IMR-90 (cell line): ENCODE results near the gene AGTPBP1. TPM values are rescaled to one million over a fixed set of nuclear protein-coding genes. Genes with fewer than 3 reads are reported as not detected.

Source experiments
- ATAC-seq: fragments of 200-7000 bp; cut with Tn5 transposase; 2 replicates; pipeline ENCODE4 v1.9.1; 2020; ENCODE audit warnings: low read depth, mild to moderate bottlenecking, moderate library complexity
- BruUV-seq: library from RNA; stranded (reverse); fragments of 400-500 nt; replicated peaks from 2 replicates; lab custom pipeline; 2021; lab: Mats Ljungman, UMichigan
- CTCF ChIA-PET: fragments of 300-600 bp; formaldehyde crosslinking; extraction: SDS; loops from one replicate; lab custom pipeline; 2021; ENCODE audit warnings: antibody characterized with exemption; lab: Yijun Ruan, JAX
- POLR2A ChIA-PET: fragments of 300-600 bp; sonication (Branson Sonifier 250); formaldehyde crosslinking; loops from one replicate; lab custom pipeline; 2022; ENCODE audit warnings: antibody characterized with exemption; ENCODE audit not compliant: unreplicated experiment; lab: Charles Lee
- DNase-seq: peaks from one replicate; pipeline ENCODE4 v3.0.0; 2013
- H2AFZ ChIP-seq: replicated peaks from 2 replicates; pipeline ENCODE3; 2013; ENCODE audit warnings: low read length, mild to moderate bottlenecking; ENCODE audit not compliant: poor library complexity
- H2AK5ac ChIP-seq: 2 replicates; pipeline ENCODE4 v1.6.1; 2013; ENCODE audit warnings: low read depth, low read length, inconsistent platforms
- H2AK9ac ChIP-seq: replicated peaks from 2 replicates; pipeline ENCODE3; 2013; ENCODE audit warnings: mild to moderate bottlenecking, low read depth, low read length, moderate library complexity; ENCODE audit not compliant: poor library complexity
- H2BK120ac ChIP-seq: 2 replicates; pipeline ENCODE4 v1.6.1; 2013; ENCODE audit warnings: low read depth, low read length, inconsistent platforms
- H2BK15ac ChIP-seq: 3 replicates; pipeline ENCODE4 v1.6.1; 2013; ENCODE audit warnings: low read depth, low read length, inconsistent platforms
- H2BK20ac ChIP-seq: 2 replicates; pipeline ENCODE4 v1.6.1; 2013; ENCODE audit warnings: low read depth, mild to moderate bottlenecking, inconsistent platforms, low read length, moderate library complexity
- H2BK5ac ChIP-seq: 2 replicates; pipeline ENCODE4 v1.6.1; 2013; ENCODE audit warnings: mild to moderate bottlenecking, low read depth, low read length, inconsistent platforms; ENCODE audit not compliant: poor library complexity, severe bottlenecking
- H3K14ac ChIP-seq: replicated peaks from 2 replicates; pipeline ENCODE4 v1.6.1; 2013; ENCODE audit warnings: low read depth, low read length, inconsistent platforms
- H3K18ac ChIP-seq: 2 replicates; pipeline ENCODE4 v1.6.1; 2013; ENCODE audit warnings: low read depth, low read length, control low read depth
- H3K23ac ChIP-seq: 2 replicates; pipeline ENCODE4 v1.6.1; 2013; ENCODE audit warnings: low read depth, low read length, inconsistent platforms
- H3K27ac ChIP-seq: 2 replicates; pipeline ENCODE4 v1.5.1; 2013; ENCODE audit warnings: mild to moderate bottlenecking, control low read depth, low read length; ENCODE audit not compliant: insufficient read depth
- H3K27me3 ChIP-seq: 2 replicates; pipeline ENCODE4 v1.6.1; 2013; ENCODE audit warnings: low read length; ENCODE audit not compliant: control insufficient read depth, insufficient read depth
- H3K36me3 ChIP-seq: 2 replicates; pipeline ENCODE4 v1.6.1; 2013; ENCODE audit warnings: low read length, mixed read lengths; ENCODE audit not compliant: control insufficient read depth, insufficient read depth
- H3K4ac ChIP-seq: 2 replicates; pipeline ENCODE4 v1.6.1; 2013; ENCODE audit warnings: low read depth, low read length, inconsistent platforms
- H3K4me1 ChIP-seq: 2 replicates; pipeline ENCODE4 v1.6.1; 2013; ENCODE audit warnings: low read length, mixed read lengths; ENCODE audit not compliant: control insufficient read depth, insufficient read depth
- H3K4me2 ChIP-seq: 2 replicates; pipeline ENCODE4 v1.6.1; 2013; ENCODE audit warnings: low read depth, mild to moderate bottlenecking, control low read depth, low read length, moderate library complexity
- H3K4me3 ChIP-seq: 2 replicates; pipeline ENCODE4 v1.5.1; 2013; ENCODE audit warnings: low read depth, mild to moderate bottlenecking, control low read depth, low read length, moderate library complexity; ENCODE audit not compliant: insufficient read depth
- H3K56ac ChIP-seq: 2 replicates; pipeline ENCODE4 v1.6.1; 2013; ENCODE audit warnings: low read length, inconsistent platforms; ENCODE audit not compliant: insufficient read depth; ENCODE audit errors: extremely low read depth
- H3K79me1 ChIP-seq, 2 experiments: 2 replicates each; pipeline ENCODE4 v1.6.1; 2013; ENCODE audit warnings: low read length in 2 of 2, inconsistent platforms in 1 of 2, low read depth in 1 of 2
- H3K9ac ChIP-seq: 2 replicates; pipeline ENCODE4 v1.6.1; 2013; ENCODE audit warnings: low read depth, low read length, control low read depth
- H3K9me1 ChIP-seq: 2 replicates; pipeline ENCODE4 v1.6.1; 2013; ENCODE audit warnings: low read length, inconsistent platforms; ENCODE audit not compliant: insufficient read depth
- H3K9me3 ChIP-seq: 2 replicates; pipeline ENCODE4 v1.6.1; 2013; ENCODE audit warnings: low read length; ENCODE audit not compliant: control insufficient read depth, insufficient read depth
- H4K20me1 ChIP-seq: 2 replicates; pipeline ENCODE4 v1.6.1; 2013; ENCODE audit warnings: low read length, inconsistent platforms; ENCODE audit not compliant: insufficient read depth
- H4K5ac ChIP-seq: 2 replicates; pipeline ENCODE4 v1.6.1; 2013; ENCODE audit warnings: mild to moderate bottlenecking, low read depth, low read length, control low read depth
- H4K8ac ChIP-seq, 2 experiments: 2 replicates each; pipeline ENCODE4 v1.6.1; 2013; ENCODE audit warnings: low read depth in 2 of 2, low read length in 2 of 2, control low read depth in 1 of 2, inconsistent platforms in 1 of 2
- H4K91ac ChIP-seq: 2 replicates; pipeline ENCODE4 v1.6.1; 2013; ENCODE audit warnings: low read depth, low read length, inconsistent platforms; ENCODE audit not compliant: insufficient read depth
- BHLHE40 ChIP-seq: fragments of 150-350 bp; IDR thresholded peaks from 2 replicates; pipeline ENCODE4 v1.6.1; 2016; ENCODE audit warnings: mild to moderate bottlenecking, low read depth, low read length
- CEBPB ChIP-seq: IDR thresholded peaks from 2 replicates; pipeline ENCODE4 v1.6.1; 2012; ENCODE audit warnings: low read depth, low read length, improper control_type of control experiment
- CHD1 ChIP-seq: IDR thresholded peaks from 2 replicates; pipeline ENCODE4 v1.6.1; 2012; ENCODE audit warnings: low read depth, low read length, improper control_type of control experiment
- ELK1 ChIP-seq: fragments of 150-350 bp; IDR thresholded peaks from 2 replicates; pipeline ENCODE4 v1.6.1; 2016; ENCODE audit warnings: low read depth, mild to moderate bottlenecking, low read length, moderate library complexity, borderline replicate concordance
- FOS ChIP-seq: fragments of 150-350 bp; IDR thresholded peaks from 2 replicates; pipeline ENCODE4 v1.6.1; 2016; ENCODE audit warnings: low read depth, low read length
- MAFK ChIP-seq: IDR thresholded peaks from 2 replicates; pipeline ENCODE4 v1.6.1; 2012; ENCODE audit warnings: low read depth, low read length, improper control_type of control experiment
- MAZ ChIP-seq: IDR thresholded peaks from 2 replicates; pipeline ENCODE4 v1.6.1; 2012; ENCODE audit warnings: low read depth, mild to moderate bottlenecking, low read length, improper control_type of control experiment, moderate library complexity, borderline replicate concordance
- MXI1 ChIP-seq: IDR thresholded peaks from 2 replicates; pipeline ENCODE4 v1.6.1; 2012; ENCODE audit warnings: low read depth, mild to moderate bottlenecking, low read length, moderate library complexity, borderline replicate concordance
- NFE2L2 ChIP-seq: fragments of 150-350 bp; IDR thresholded peaks from 2 replicates; pipeline ENCODE4 v1.6.1; 2016; ENCODE audit warnings: low read depth, mild to moderate bottlenecking, low read length
- POLR2A ChIP-seq: IDR thresholded peaks from 2 replicates; pipeline ENCODE4 v1.6.1; 2012; ENCODE audit warnings: mild to moderate bottlenecking, low read depth, low read length
- RAD21 ChIP-seq: IDR thresholded peaks from 2 replicates; pipeline ENCODE4 v1.6.1; 2012; ENCODE audit warnings: low read length, improper control_type of control experiment
- RCOR1 ChIP-seq: IDR thresholded peaks from 2 replicates; pipeline ENCODE4 v1.6.1; 2012; ENCODE audit warnings: mild to moderate bottlenecking, low read length, improper control_type of control experiment; ENCODE audit not compliant: insufficient replicate concordance
- RFX5 ChIP-seq: IDR thresholded peaks from 2 replicates; pipeline ENCODE4 v1.8.0; 2012; ENCODE audit warnings: low read depth, mild to moderate bottlenecking, low read length, moderate library complexity
- SMC3 ChIP-seq: fragments of 150-350 bp; IDR thresholded peaks from 2 replicates; pipeline ENCODE4 v1.6.1; 2016; ENCODE audit warnings: low read depth, mild to moderate bottlenecking, antibody characterized with exemption, low read length, moderate library complexity
- WGBS, 2 experiments: methylation state at CpG; one replicate each; pipeline versions ENCODE4 v1.1.5 to v1.1.7; 2013; ENCODE audit warnings: missing lambda C conversion rate in 2 of 2; ENCODE audit not compliant: insufficient read length in 1 of 2; ENCODE audit errors: extremely low coverage in 2 of 2; 5-methylcytosine and 5-hydroxymethylcytosine counted together
- dilution Hi-C: fragments of 300-500 bp; cut with HindIII; formaldehyde crosslinking; loops from one replicate; pipeline ENCODE4 v1.14.3; 2018; ENCODE audit warnings: low sequenced_read_pairs; ENCODE audit not compliant: unreplicated experiment
- in situ Hi-C: fragments of 300-500 bp; cut with MboI; formaldehyde crosslinking; loops from 3 replicates; pipeline ENCODE4 v1.14.3; 2019; ENCODE audit warnings: low sequenced_read_pairs, inconsistent platforms, mixed read lengths
- intact Hi-C: fragments of 100-400 bp; cut with micrococcal nuclease; formaldehyde crosslinking; loops from 2 replicates; pipeline ENCODE4 v1.10.0; 2022
- polyA plus RNA-seq, 3 experiments: library from polyadenylated mRNA; depleted of rRNA; stranded (reverse); fragments of >200 nt; gene quantifications; 2 replicates each; pipeline ENCODE4 v1.2.3, GENCODE V29; 2012; ENCODE audit warnings: low replicate concordance in 1 of 3
- total RNA-seq: library from RNA; depleted of rRNA; stranded (reverse); fragments of >200 nt; gene quantifications from 2 replicates; pipeline ENCODE4 v1.2.3, GENCODE V29; 2012
- TF ChIP-seq, protein P1 (sequence below): fragments of 150-350 bp; IDR thresholded peaks from 2 replicates; pipeline ENCODE4 v1.6.1; 2017; ENCODE audit warnings: mild to moderate bottlenecking, antibody characterized with exemption, low read length, low read depth
- TF ChIP-seq, protein P2 (sequence below): conservative IDR thresholded peaks from 2 replicates; pipeline ENCODE4 v1.5.1; 2012; ENCODE audit warnings: mild to moderate bottlenecking, low read depth, low read length, improper control_type of control experiment

Gene AGTPBP1
- total and polyA plus RNA-seq, 2 of the 4 experiments (the other 2 are of a cell fraction): 3.3 to 9.0 TPM

DNA sequence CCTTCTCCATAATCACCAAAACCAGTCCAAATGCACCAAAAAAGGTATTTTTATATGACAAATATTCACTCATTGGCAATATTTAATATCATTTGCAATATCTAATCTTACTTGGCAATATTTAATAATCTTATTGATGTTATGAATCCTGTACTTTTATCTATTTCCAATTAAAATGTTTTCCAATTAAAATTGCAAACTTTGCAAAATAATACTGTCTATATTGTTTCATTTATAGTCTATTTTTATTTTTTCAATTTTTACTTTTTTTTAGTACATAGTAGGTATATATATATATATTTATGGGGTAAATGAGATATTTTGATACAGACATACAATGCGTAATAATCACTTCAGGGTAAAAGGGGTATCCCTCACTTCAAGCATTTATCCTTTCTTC is 109.9 kb downstream of the AGTPBP1 start:
- Histone ChIP-seq H3K4me1 (no peaks in the 10 kb centered on the region), H3K36me3 (no peaks in the 10 kb centered on the region), H3K4me3 (no peak overlapping the region), H3K23ac (no peak overlapping the region), H3K18ac (no peak overlapping the region), H4K5ac (no peak overlapping the region), H3K56ac (no peak overlapping the region), H3K14ac (no peak overlapping the region), H4K20me1 (no peaks in the 10 kb centered on the region), H3K79me1 (no peaks in the 10 kb centered on the region), H3K9me3 (no peaks in the 10 kb centered on the region), H3K9ac (no peak overlapping the region), H2AK5ac (no peak overlapping the region), H4K91ac (no peak overlapping the region), H3K27ac (no peak overlapping the region), H2BK20ac (no peak overlapping the region), H2AK9ac (no peak overlapping the region), H3K27me3 (no peaks in the 10 kb centered on the region), H3K4me2 (no peak overlapping the region), H4K8ac (no peak overlapping the region), H2BK5ac (no peak overlapping the region), H3K4ac (no peak overlapping the region), H2BK120ac (no peak overlapping the region), H3K9me1 (0 out of 2 replicates have a peak, but pooled peaks cover 4% of the 10 kb centered on the region), H2BK15ac (no peak overlapping the region), H2AFZ (no peak overlapping the region)
- intact Hi-C loops: no loop called here
- WGBS, 2 experiments: no CpG with 5 or more reads among the region's 1 CpG
- dilution Hi-C loops: no loop called here
- in situ Hi-C loops: no loop called here
- no peak for TF ChIP-seq NFE2L2
- TF ChIP-seq, protein P1, sequence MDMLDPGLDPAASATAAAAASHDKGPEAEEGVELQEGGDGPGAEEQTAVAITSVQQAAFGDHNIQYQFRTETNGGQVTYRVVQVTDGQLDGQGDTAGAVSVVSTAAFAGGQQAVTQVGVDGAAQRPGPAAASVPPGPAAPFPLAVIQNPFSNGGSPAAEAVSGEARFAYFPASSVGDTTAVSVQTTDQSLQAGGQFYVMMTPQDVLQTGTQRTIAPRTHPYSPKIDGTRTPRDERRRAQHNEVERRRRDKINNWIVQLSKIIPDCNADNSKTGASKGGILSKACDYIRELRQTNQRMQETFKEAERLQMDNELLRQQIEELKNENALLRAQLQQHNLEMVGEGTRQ: no peak
- TF ChIP-seq MXI1: no peak
- TF ChIP-seq ELK1: no peak
- no peak for TF ChIP-seq CHD1
- no peak for TF ChIP-seq RFX5
- no peak for TF ChIP-seq SMC3
- no peak for TF ChIP-seq RCOR1
- no peak for TF ChIP-seq RAD21
- TF ChIP-seq MAZ: no peak
- TF ChIP-seq BHLHE40: no peak
- no peak for TF ChIP-seq POLR2A
- TF ChIP-seq MAFK: no peak; the same call in 1 of the 2 replicates
- no peak for TF ChIP-seq FOS
- no peak for TF ChIP-seq CEBPB
- TF ChIP-seq, protein P2, sequence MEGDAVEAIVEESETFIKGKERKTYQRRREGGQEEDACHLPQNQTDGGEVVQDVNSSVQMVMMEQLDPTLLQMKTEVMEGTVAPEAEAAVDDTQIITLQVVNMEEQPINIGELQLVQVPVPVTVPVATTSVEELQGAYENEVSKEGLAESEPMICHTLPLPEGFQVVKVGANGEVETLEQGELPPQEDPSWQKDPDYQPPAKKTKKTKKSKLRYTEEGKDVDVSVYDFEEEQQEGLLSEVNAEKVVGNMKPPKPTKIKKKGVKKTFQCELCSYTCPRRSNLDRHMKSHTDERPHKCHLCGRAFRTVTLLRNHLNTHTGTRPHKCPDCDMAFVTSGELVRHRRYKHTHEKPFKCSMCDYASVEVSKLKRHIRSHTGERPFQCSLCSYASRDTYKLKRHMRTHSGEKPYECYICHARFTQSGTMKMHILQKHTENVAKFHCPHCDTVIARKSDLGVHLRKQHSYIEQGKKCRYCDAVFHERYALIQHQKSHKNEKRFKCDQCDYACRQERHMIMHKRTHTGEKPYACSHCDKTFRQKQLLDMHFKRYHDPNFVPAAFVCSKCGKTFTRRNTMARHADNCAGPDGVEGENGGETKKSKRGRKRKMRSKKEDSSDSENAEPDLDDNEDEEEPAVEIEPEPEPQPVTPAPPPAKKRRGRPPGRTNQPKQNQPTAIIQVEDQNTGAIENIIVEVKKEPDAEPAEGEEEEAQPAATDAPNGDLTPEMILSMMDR: no peak
- ChIA-PET CTCF (no interaction called here), POLR2A (no interaction called here)
- BruUV-seq: no TSS peak
- DNase-seq (no peak), ATAC-seq (no peak)
